Panc1 (cell line): ENCODE measurements around the gene COL5A1. TPM values are rescaled to one million over a fixed set of nuclear protein-coding genes. Genes with fewer than 3 reads are reported as not detected.

Experiments
- ATAC-seq: fragments of 200-7000 bp; cut with Tn5 transposase; 2 replicates; pipeline ENCODE4 v1.9.1; 2020; ENCODE audit warnings: mild to moderate bottlenecking, moderate library complexity
- BruUV-seq: library from RNA; stranded (reverse); fragments of 400-500 nt; replicated peaks from 2 replicates; lab custom pipeline; 2021; lab: Mats Ljungman, UMichigan
- CTCF ChIA-PET: fragments of 300-600 bp; sonication (Branson Sonifier 250); formaldehyde crosslinking; loops from one replicate; lab custom pipeline; 2022; ENCODE audit warnings: antibody characterized with exemption; lab: Charles Lee
- POLR2A ChIA-PET: fragments of 300-600 bp; sonication (Branson Sonifier 250); formaldehyde crosslinking; loops from one replicate; lab custom pipeline; 2022; ENCODE audit warnings: antibody characterized with exemption; lab: Charles Lee
- DNase-seq: peaks from one replicate; pipeline ENCODE4 v3.0.0-alpha.2; 2010; ENCODE audit warnings: low read depth, low spot score
- H3K27ac ChIP-seq: 2 replicates; pipeline ENCODE4 v1.5.1; 2011; ENCODE audit warnings: mild to moderate bottlenecking, low read length, inconsistent platforms
- H3K27me3 ChIP-seq: fragments of 200-500 bp; sonication (Bioruptor generic); 2 replicates; pipeline ENCODE4 v1.6.0; 2014; ENCODE audit warnings: low read length, inconsistent platforms; ENCODE audit not compliant: control insufficient read depth, insufficient read depth
- H3K36me3 ChIP-seq: fragments of 200-500 bp; sonication (Bioruptor generic); 2 replicates; pipeline ENCODE4 v1.5.1; 2014; ENCODE audit warnings: inconsistent platforms, mild to moderate bottlenecking, low read length, moderate library complexity; ENCODE audit not compliant: control insufficient read depth, insufficient read depth
- H3K4me1 ChIP-seq: 2 replicates; pipeline ENCODE4 v1.5.1; 2011; ENCODE audit warnings: inconsistent platforms, mild to moderate bottlenecking, low read length, moderate library complexity; ENCODE audit not compliant: control insufficient read depth, insufficient read depth
- H3K4me3 ChIP-seq, 2 experiments: 2 replicates each; pipeline ENCODE4 v1.5.1; 2011 to 2012; ENCODE audit warnings: low read depth in 2 of 2, low read length in 2 of 2, mild to moderate bottlenecking in 2 of 2, inconsistent platforms in 1 of 2, moderate library complexity in 1 of 2
- H3K9me3 ChIP-seq: fragments of 200-500 bp; sonication (Bioruptor generic); 2 replicates; pipeline ENCODE4 v1.5.1; 2014; ENCODE audit warnings: low read depth, mild to moderate bottlenecking, inconsistent platforms, low read length, moderate library complexity; ENCODE audit not compliant: control insufficient read depth, insufficient read depth
- CTCF ChIP-seq: fragments of 450-650 bp; IDR thresholded peaks from 2 replicates; pipeline ENCODE4 v1.5.1; 2017; ENCODE audit warnings: mild to moderate bottlenecking
- POLR2AphosphoS5 ChIP-seq: IDR thresholded peaks from 2 replicates; pipeline ENCODE4 v1.6.1; 2012; ENCODE audit warnings: mild to moderate bottlenecking, low read depth, low read length, moderate library complexity
- REST ChIP-seq, 2 experiments: IDR thresholded peaks; 2 replicates each; pipeline ENCODE4 v1.6.1; 2011 to 2012; ENCODE audit warnings: low read depth in 2 of 2, control low read depth in 1 of 2, low read length in 1 of 2, mild to moderate bottlenecking in 1 of 2, moderate library complexity in 1 of 2; ENCODE audit not compliant: insufficient read depth in 1 of 2
- SIN3A ChIP-seq: IDR thresholded peaks from 2 replicates; pipeline ENCODE4 v1.6.1; 2012; ENCODE audit warnings: low read depth, mild to moderate bottlenecking, low read length, moderate library complexity, borderline replicate concordance; ENCODE audit not compliant: insufficient read depth
- TCF7L2 ChIP-seq: IDR thresholded peaks from 2 replicates; pipeline ENCODE4 v1.6.1; 2011; ENCODE audit warnings: mild to moderate bottlenecking, low read depth, low read length, inconsistent platforms
- in situ Hi-C: cut with HindIII; loops from 2 replicates; pipeline ENCODE4 v1.10.0; 2016; ENCODE audit warnings: low sequenced_read_pairs, low pct_unique_long_range_greater_than_20kb
- intact Hi-C: fragments of 100-400 bp; cut with micrococcal nuclease; formaldehyde crosslinking; loops from one replicate; pipeline ENCODE4 v1.10.0; 2022; ENCODE audit not compliant: unreplicated experiment
- total RNA-seq: library from RNA; stranded (reverse); gene quantifications from one replicate; pipeline ENCODE4 v1.2.1, GENCODE V29; 2021; ENCODE audit not compliant: unreplicated experiment

COL5A1 gene
- total RNA-seq, 1 experiment from 2014 or later, result 5.7 TPM

- POLR2A ChIA-PET, result no interaction called here
- DNase-seq, result no peak
- ATAC-seq, result no peak
- CTCF ChIA-PET, result no interaction called here
- H3K4me1 ChIP-seq, result no peaks in the 10 kb centered on the region
- intact Hi-C loops (no loop called here), in situ Hi-C loops (no loop called here)
- no peaks in the 10 kb centered on the region for H3K27me3 ChIP-seq
- H3K27ac ChIP-seq, result no peak overlapping the region
- H3K9me3 ChIP-seq, result no peaks in the 10 kb centered on the region
- no peaks in the 10 kb centered on the region for H3K36me3 ChIP-seq
- no TSS peak for BruUV-seq
- no peak for TF ChIP-seq REST (IDR thresholded peaks at IDR 0.05; ENCODE audit: insufficient read depth in 1 of 2, low read depth in 2 of 2, low read length in 1 of 2)
- no peak for TF ChIP-seq TCF7L2
- no peak for TF ChIP-seq CTCF
- no peak overlapping the region for H3K4me3 ChIP-seq
Measured at GRCh38 chr9:134870746-134871662, 229.4 kb downstream of the COL5A1 start.

DNA sequence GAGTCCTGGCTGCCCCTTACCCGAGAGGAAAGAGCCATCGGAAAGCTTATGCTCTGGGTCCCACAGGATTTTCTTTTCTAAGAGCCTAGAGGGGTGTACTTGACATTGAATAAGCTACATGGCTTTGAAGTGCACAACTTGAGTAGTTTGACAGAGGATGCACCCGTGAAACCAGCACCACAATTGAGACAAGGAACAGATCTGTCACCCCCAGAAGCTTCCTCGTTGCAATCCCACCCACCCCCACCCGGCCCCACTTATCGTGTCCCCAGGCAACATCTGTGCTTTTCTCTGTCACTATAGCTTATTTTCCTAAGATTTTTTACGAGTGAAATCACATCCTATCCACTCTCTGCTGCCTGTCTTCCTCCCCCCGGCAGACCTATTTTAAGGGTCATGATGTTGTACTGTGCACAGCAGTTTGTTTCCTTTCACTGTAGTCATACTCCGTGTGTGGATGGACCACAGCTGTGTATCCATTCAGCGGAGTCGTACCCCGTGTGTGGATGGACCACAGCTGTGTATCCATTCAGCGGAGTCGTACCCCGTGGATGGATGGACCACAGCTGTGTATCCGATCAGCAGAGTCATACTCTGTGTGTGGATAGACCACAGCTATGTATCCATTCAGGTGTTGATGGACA is 230.2 kb downstream of the COL5A1 start:
- no TSS peak for BruUV-seq
- in situ Hi-C loops, result no loop called here

More for the DNA sequence above, 230.2 kb downstream of the COL5A1 start:
- no peak for DNase-seq
- H3K36me3 ChIP-seq, result no peaks in the 10 kb centered on the region
- H3K4me1 ChIP-seq, result no peaks in the 10 kb centered on the region
- no peaks in the 10 kb centered on the region for H3K27me3 ChIP-seq
- H3K9me3 ChIP-seq, result no peaks in the 10 kb centered on the region
- intact Hi-C loops, result no loop called here
- H3K27ac ChIP-seq, result no peak overlapping the region
- ATAC-seq, result no peak
- TF ChIP-seq TCF7L2, result no peak
- no peak for TF ChIP-seq POLR2AphosphoS5
- no peak for TF ChIP-seq REST (IDR thresholded peaks at IDR 0.05; ENCODE audit: insufficient read depth in 1 of 2, low read depth in 2 of 2, low read length in 1 of 2)
- no peak for TF ChIP-seq CTCF
- TF ChIP-seq SIN3A, result no peak
- CTCF ChIA-PET, result no interaction called here
- no peak overlapping the region for H3K4me3 ChIP-seq
- POLR2A ChIA-PET, result no interaction called here
